Measurements from ENCODE around the gene CTU2.

GRCh38 chr16:88706965-88707826, 893 bp downstream of the CTU2 start:
- no peak for TF ChIP-seq CTCF (IDR thresholded peaks at IDR 0.05)
- TF ChIP-seq POLR2A (IDR thresholded peaks at IDR 0.05), result no peak
